K562 treated with DMSO at 1 percent for 4 hours (cell line): Measurements from ENCODE around the gene OR11A1. TPM values are rescaled to one million over a fixed set of nuclear protein-coding genes. Genes with fewer than 3 reads are reported as not detected.

Experiments
- total RNA-seq: library from RNA; unstranded; fragments of 300-600 nt; gene quantifications from 2 replicates; pipeline ENCODE4 v1.2.3, GENCODE V29; 2022; ENCODE audit not compliant: insufficient read depth

OR11A1 gene, protein sequence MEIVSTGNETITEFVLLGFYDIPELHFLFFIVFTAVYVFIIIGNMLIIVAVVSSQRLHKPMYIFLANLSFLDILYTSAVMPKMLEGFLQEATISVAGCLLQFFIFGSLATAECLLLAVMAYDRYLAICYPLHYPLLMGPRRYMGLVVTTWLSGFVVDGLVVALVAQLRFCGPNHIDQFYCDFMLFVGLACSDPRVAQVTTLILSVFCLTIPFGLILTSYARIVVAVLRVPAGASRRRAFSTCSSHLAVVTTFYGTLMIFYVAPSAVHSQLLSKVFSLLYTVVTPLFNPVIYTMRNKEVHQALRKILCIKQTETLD
- not detected in 2 replicates for total RNA-seq

DNA sequence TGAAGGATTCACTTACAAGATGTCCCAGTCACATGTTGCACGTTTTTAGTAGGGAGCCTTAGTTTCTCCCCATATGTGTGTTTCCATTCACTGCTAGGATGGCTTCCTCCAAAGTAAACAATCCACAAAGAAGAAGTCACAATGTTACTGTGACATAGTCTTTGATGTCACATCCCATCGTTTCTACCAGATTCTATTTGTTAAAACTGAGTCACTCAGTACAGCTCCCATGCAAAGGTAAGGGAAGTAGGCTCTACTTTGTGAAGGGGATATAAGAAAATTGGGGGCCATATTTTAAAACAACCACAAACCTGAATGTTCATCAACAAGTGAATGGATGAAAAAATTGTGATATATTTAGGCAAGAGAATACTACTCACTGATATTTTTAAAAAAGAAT lies at the start of gene OR11A1, which contains the start of gene OR2H1:
Gene OR11A1 (minus strand): TSS at position 101 of the 400 bp plus-strand sequence. CDS start 29,430 bp downstream, outside the sequence.
Gene OR2H1 (plus strand): TSS at position 185 of the 400 bp plus-strand sequence. CDS start 4,615 bp downstream, outside the sequence.

DNA sequence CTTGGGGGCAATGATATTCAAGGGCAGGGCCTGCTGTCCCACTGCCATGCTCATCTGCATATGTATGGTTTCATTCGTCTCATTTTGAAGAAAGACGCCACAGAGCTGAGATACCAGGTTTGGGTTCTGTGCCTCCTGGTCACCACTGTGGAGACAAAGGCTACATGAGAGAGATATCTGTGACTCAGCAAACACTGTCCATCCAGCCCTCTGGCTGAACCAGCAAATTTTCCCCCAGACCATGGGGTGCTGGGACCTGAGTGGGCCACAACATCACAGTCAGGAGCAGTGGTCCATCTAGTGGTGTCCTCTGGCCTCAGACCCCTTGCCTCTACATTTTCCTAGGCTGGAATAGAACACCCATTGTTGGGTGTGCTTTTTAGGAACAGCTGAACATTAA lies 30.8 kb upstream of the OR11A1 start, which contains the start of gene MAS1L:
Gene MAS1L (minus strand): TSS at position 297 of the 400 bp plus-strand sequence. CDS start 54 bp downstream, at position 243.

DNA sequence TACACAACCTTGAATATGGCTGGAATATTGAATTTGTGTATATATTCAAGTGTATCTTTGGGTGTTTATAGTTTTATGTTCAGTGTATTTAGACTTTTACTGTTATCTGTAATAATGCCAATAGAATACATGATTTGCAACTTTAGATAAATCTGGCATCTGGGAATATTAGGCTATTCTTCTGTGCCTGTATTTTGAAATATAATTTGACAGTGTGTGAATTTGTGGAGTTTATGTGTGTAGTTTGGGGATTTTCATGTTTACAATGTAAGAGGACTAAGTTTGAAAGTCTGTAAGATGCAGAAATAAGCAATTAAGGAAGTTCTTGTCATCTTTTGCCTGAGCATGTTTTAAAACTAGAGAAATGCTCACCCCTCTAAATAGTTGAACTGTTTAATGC lies 17.9 kb downstream of the OR11A1 start, which contains the start of gene OR10C1:
Gene OR10C1 (plus strand): TSS at position 301 of the 400 bp plus-strand sequence. CDS start 710 bp downstream, outside the sequence.

DNA sequence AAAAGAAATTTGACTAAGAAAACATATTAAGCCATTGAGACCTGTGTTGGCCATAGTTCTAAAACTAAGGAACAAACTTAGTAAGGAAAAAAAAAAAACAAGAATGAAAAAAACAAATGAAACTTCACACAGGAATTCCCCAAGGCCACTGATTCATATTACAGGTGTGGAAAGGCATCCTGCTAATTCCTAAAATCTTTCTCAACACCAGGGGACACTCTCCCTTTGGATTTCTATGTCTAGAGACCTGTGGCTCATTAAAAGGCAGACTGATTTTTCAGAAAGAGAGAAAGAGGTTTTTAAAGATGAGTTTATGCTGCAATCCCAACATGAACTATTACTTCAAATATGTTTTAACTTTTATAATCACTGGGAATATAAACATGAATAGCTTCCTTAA lies 42.3 kb downstream of the OR11A1 start, which contains the start of gene OR12D1:
Gene OR12D1 (plus strand): TSS at position 341 of the 400 bp plus-strand sequence.

DNA sequence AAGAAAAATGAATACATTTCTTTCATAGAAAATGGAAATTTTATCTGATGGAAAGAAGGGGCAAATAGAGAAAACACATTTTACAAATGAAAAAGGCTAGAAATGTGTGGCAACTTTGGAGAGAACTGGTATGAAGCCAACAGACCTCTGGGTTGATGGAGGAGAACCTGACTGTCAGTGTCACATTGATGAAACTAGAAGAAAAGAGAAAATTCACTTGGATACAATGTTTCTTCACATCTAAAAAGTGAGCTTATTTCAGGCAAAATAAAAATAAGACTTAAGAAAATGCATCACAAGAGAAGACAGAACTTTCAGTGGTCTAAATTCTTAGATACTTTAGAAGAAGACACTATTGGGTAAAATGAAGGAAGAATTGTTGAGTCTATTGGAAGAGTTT lies 61.5 kb downstream of the OR11A1 start, which contains the start of gene OR12D2:
Gene OR12D2 (plus strand): TSS at position 301 of the 400 bp plus-strand sequence. CDS start 1,069 bp downstream, outside the sequence.

Other genes starting within 250 kb of the OR11A1 start
- gene OR14J1, start 155.4 kb downstream of the OR11A1 start, total RNA-seq, result not detected in 2 replicates
- not detected in 2 replicates for gene OR5V1, start 88.2 kb downstream of the OR11A1 start, total RNA-seq
- gene OR12D3, start 81.8 kb downstream of the OR11A1 start, total RNA-seq, result not detected in 2 replicates
- not detected in 2 replicates for gene OR12D2, start 61.4 kb downstream of the OR11A1 start, total RNA-seq
- gene OR12D1, start 42.1 kb downstream of the OR11A1 start, total RNA-seq, result not detected in 2 replicates
- not detected in 2 replicates for gene OR10C1, start 17.8 kb downstream of the OR11A1 start, total RNA-seq
- gene OR2H1, start 84 bp upstream of the OR11A1 start, total RNA-seq, result not detected in 2 replicates
- gene MAS1L, start 30.9 kb upstream of the OR11A1 start, total RNA-seq, result not detected in 2 replicates
- not detected in 2 replicates for gene UBD, start 102.7 kb upstream of the OR11A1 start, total RNA-seq
- gene OR2H2, start 128.1 kb upstream of the OR11A1 start, total RNA-seq, result 0.34 TPM in 1 of 2 replicates, not detected in the other
- 5.8 and 7.4 TPM in 2 replicates for gene GABBR1, start 176.1 kb upstream of the OR11A1 start, total RNA-seq
- not detected in 2 replicates for gene MOG, start 200.0 kb upstream of the OR11A1 start, total RNA-seq
- gene ZFP57, start 224.1 kb upstream of the OR11A1 start, total RNA-seq, result not detected in 2 replicates